ENCODE measurements around the gene TCP11.

Gene TCP11

DNA sequence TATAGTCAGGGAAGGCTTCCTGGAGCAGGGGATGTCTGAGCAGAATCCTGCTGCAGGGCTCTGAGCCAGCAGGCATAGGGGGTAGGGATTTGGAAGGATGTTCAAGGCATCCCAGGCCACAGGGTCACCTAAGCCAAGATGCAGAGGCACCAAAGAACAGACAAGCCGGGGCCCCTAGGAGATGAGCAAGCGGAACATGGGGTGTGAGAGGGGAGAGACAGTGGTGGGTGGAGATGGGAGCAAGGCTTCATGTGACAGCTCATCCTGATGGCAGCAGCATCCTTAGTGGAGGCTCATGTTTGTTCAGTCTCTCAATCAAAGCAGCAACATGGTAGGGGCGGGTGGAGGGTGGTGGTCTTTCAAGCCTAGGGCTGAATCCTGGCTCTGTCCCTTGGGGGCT, 29.8 kb upstream of the TCP11 start:
- DNase-seq: no peak

DNA sequence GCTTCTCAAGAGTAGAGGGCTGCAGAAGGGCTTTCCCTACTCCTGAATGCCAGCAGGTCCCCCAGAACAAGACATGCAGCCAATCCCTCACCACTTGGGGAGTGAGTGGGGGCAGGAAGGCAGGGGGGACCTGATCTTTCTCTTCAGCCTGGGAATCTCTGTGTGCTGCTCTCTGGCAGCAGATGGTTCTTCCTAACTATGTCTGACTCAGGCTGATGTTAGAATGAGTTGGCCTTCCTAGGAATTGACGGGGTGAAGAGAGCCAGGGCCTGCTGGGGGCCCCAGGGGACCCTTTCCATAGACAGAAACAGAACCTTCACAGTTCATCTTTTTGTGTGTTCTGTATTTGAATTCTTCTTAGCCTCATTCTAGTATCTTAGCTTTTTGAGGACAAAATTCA, 29.0 kb upstream of the TCP11 start:
- DNase-seq: no peak

DNA sequence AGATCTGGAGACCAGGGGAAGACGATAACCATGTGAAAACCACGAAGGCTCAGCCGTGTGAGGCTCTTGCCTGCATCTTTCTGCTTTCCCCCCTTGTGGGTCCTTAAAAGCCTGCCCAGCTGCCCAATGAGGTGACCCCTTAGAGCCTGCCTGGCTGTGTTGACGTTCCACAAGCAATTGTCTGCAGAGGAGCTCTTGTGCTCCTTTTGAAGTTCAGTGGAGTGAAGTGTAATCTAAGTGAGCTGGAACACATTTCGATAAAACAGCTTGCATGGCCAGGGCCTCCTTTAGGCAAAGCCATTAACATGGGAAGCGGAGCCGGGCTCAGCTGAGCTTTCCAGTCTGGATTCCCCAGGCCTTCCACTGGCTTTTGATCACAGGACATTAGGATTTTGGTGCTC, 27.3 kb upstream of the TCP11 start:
- DNase-seq: no peak

DNA sequence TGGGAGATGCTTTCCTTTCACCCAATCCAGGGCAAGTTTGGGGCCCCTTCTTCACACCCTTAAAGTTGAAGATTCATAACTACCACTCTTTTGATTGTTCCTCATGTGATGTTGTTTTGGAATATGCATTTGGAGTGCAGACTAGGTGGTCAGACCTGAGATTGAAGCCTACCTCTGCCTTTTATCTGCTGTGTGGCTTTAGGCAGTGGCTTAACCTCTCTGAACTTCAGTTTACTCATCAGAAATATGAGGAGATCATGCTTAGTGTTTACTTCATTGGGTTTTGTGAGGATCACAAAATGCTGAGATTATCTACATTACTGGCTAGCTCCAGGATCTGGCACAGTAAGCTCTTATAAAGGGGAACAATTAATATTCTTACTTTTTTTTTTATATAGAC, 26.4 kb upstream of the TCP11 start:
- no peak for DNase-seq

DNA sequence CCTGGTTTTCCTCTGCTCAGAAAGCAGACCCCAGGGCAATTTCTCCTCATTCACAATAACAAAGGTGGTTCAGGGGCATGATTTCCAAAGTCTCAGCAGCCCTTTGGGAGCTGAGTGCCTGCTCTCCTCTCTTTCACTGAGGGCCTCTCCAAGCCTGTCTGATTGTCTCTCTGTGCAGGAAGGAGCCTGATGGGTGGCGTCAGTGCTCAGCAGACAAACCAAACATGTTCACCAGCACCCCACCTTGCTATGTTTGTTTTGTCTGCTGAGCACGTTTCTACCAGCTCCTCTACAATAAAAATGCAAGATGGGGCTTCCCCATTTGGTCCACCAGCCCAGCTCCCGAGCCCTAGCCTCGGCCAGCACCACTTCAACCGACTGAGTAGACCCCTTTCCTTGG, 25.4 kb upstream of the TCP11 start:
- DNase-seq: no peak

DNA sequence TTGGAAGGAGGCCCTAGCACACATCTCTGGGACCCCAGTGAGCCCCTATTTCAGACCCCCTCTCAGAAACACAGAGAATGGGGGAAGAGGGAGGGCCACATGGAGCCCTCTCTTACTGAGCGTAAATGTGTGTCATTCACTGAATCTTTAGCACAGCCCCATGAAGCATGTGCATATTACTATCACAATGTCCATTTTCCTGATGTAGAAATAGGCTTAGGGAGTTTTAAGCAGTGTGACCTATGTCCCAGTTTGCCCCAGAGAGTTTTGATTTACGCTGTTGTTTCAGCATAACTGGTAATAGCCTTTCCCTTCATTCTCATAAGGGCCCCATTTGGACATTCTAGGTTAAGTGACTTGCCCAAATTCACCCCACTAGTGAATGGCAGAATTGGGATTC, 25.0 kb upstream of the TCP11 start:
- DNase-seq: no peak

DNA sequence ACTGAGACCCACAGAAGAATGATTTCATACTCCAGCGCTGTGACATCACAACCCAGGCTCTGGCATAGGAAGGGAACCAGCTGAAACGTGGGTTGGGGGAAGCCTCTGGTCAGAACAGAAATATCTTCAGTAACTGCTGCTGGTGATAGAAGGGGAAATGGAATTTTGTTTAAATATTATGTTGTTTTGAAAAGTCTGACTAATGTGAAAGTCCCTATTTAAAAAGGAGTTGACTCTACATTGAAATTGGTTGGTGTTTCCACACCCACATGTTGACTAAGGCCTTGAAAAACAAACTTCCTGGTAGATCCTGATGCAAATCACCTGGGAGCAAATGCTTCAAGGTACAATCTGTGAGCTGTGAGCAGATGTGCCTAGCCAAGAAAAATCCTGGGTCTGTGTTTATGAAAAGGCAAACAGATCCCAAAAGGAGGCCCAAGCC, 24.5 kb upstream of the TCP11 start:
- no peak for DNase-seq

DNA sequence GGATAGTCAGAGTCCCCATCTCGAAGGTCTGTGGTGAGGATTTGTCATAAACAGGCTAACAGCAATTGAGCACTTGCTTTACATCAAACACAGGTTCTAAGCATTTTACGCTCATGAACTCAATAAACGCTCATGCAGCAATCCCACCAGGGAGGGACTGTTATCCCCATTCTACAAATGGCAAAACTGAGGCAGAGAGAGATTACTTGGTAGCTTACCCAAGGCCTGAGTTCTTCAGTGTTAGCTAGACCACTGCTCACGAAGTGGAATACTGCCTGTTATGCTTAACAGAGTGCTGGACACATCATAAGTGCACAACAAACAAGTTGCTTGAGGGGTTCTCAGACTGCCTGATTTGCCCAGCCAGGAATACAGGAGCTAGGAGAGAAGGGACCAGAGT, 23.7 kb upstream of the TCP11 start:
- DNase-seq: no peak

DNA sequence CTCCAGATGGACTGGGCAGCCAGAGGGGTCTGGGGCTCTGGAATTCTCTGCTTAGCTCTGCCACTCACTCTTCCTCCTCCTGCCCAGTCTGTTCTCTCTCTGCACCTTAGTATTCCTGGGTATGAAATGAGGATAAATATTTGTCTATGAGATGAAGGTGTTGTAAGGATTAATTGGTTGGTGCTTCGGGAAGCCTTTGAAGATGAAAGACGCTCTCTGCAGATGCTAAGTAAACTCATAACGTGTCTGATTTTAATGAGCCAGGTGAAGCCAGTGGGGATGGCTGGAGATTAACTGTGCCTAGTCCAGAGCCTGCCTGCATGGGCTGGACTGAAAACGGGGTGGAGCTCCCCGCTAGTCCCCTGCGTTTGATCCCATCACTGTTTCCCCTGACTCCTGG, 23.1 kb upstream of the TCP11 start:
- DNase-seq: no peak

DNA sequence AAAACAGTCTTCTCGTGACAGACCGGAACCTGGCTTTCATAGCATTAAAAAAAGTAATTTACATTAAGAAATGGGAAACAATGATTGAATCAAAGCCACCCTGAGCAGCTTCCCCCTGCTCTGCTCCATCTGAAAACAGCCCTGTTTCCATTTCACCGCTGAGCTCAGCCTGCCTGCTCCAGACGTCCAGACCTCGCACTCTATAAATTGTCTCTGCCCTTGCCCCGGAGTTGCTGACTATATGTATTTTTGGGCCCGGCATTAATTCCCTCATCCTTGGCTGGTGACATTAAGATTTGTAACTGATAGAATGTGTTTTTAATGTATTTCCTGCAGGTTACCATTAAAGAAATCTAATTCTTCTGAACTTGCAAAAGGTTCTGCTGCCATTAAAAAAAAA, 22.7 kb upstream of the TCP11 start:
- DNase-seq: no peak

DNA sequence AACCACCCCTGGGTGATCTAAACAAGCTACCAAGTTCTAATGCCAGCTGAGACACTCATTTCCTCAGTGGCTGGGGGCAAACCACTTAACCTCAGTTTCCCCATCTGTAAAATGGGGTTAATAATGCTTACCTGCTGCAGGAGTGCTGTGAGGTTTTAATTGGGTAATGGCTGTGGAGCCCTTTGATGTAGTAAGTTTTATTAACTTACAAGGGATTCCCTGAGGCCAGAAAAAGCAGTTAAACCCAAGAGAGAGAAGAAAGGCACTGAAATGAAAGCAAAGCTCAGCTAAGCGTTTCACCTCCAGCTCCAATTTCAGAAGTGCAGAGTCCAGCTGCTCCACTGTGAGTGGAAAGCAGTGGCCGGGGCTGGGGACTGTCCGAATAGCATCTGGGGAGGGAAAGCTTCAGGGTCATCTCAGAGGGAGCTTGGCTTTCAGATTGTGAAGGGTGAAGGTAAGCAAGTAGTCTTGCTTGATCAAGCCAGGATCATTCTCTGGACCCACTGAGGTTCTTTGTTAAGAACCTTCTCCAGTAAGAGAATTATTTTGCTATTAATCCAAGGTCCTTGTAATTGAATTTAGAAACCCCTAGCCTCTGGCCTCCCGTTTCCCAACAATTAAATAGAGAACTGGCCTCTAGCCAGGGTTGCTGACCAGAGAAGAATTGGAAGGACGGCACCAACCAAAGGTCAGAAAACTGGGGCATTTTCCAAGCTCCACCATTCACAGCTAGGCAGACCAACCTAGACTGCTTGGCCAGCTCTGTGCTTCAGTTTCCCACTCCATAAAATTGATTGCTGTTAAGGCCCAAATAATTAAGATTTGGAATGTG, 20.9 kb upstream of the TCP11 start:
- DNase-seq: no peak

DNA sequence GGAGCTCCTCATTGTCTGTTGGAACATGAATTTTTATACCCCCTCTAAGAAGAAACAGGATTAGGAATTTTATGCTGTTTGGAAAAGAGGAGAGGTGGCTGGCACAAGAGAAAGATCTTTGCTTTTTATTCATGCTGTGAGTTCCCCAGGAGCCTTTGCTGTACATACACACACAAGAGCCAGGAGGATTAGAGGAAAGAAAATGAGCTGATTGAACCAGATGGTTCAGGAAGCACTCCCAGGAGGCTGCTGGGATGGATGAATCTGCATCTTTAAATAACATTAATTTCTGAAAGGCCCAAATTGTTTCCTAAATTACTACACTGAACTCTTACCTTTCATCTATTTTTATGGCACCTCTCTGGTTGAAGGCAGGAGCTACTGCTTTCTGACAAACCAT, 20.1 kb upstream of the TCP11 start:
- no peak for DNase-seq

DNA sequence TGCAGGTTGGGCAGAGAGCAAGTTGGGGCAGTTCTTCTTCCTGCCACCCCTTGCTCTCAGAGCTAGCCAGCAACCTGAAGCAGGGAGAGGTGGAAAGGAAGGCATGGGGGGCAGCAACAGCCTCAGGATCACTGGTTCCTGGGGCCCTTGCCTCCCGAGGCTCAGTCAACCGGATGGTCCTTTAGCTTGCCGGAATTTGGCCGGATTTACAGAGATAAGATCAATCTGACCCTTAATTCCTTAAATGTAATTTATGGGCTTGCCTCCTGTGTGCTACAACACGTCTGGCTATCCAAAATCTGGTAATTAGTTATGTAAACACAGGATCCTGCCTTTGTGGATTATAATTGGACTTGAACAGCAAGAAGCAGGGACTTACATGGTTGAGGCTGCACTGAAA, 19.5 kb upstream of the TCP11 start:
- no peak for DNase-seq

DNA sequence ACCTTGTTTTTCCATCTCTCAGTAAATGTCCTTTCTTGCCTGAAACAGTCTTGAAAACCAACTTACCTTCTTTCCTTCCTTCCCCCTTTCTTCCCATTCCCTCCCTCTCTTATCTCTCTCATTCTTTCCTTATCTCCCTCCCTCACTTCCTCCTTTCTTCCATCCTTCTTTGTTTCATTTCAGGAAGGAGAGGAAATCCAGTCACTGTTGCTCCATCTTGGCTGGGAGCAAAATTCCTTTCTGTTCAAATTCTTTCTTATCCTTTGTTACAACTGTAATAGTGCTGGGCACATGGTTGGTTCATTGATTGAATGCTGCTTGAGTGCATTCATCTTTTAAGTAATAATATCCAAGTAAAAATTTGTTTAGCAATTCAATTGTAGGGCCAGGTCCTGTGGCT, 17.4 kb upstream of the TCP11 start:
- DNase-seq: no peak

DNA sequence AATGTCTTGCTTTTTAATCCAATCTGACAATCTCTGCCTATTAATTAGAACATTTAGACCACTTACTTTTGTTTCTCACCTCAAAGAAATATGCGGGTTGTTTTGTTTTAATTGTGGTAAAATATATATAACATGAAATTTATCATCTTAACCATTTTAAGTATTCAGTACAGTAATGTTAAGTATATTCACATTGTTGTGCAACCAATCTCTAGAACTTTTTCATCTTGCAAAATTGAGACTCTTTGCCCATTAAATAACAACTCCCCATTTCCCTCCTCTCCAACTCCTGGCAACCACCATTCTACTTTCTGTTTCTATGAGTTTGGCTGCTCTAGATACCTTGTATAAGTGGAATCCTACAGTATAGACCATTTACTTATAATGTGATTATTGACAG, 13.8 kb upstream of the TCP11 start:
- DNase-seq: no peak

DNA sequence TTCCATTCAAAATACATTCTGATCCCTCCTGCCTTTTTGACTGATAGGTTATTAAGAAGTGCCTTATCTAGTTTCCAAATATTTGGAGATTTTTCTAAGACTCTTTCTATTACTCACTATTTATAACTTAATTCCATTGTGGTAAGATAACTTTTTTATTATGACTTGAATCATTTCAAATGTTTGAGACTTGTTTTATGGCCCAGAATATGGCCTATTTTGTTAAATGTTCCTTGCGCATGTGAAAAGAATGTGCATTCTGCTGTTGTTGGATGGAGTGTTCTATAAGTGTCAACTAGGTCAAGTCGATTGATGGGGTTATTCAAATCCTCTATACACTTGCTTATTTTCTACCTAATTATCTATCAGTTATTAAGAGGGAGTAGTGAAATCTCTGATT, 13.1 kb upstream of the TCP11 start:
- DNase-seq: no peak

DNA sequence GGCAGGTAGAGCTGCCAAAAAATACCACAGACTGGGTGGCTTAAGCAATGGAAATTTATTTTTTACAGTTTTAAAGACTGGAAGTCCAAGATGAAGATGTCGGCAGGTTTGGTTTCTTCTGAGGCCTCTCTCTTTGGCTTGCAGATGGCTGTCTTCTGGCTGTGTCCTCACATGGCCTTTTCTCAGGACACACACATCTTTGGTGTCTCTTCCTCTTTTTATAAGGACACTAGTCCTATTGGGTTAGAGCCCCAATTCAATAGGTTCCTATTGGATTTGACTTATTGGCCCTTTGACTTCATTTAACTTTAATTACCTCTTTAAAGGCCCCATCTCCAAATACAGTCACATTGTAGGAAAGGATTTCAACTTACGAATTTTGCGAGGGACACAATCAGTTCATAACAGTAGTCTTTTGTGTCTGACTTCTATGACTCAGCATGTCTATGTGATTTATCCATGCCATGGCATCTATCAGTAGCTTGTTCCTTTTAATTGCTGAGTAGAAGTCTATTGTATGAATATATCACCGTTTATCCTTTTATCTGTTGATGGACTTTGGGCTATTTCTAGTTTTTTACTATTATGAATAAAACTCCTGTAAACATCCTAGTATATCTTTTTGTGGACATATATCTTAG, 11.0 kb upstream of the TCP11 start:
- DNase-seq: no peak

DNA sequence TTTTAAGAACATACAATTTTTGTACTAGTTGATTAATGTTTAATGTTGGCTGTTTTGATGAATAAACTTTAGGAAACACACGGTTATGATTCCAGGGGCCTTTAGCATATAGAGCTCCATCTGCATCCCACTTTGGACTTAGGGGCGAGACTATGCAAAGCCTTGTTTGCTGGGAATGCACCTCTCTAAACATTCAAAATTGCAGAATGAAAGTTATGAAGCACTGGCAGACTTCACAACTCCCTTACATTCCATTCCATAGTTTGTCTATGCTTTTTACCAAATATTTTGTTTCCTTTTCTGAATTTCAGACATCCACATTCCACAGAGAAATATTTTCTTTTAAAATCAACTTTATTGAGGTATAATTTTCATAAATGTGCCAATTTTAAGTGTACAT, 10.3 kb upstream of the TCP11 start:
- DNase-seq: no peak

DNA sequence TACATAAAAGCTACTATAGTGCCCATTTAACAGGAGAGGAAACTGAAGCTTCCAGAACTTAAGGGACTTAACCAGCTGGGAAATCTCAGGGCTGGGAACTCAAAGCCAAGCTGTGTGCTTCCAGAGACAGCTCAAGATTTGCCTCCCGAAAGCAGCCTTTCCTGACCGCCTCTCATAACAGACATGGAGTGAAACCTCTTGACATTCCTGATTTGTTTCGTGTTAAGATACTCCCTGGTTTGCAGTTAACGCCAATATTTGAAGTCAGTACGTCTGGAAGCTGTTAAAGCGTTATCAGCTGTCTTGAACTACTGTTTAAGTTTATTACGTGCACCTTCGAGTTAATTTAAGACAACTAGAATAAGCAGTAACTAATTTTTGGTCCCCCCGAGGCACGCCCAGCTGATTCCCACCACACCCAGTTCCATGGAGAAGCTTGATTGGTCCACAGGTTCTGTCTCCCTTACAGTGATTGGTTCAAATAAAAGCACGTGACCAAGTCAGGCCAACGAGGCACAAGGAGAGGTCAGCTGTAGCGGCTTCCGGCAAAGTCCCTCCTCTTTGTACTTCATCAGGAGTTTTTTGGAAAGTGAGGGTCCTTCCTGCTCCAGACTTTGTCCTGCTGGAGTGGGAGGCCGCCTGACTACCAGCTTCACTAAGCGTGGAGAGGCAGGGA, 8.9 kb upstream of the TCP11 start:
- DNase-seq: no peak

DNA sequence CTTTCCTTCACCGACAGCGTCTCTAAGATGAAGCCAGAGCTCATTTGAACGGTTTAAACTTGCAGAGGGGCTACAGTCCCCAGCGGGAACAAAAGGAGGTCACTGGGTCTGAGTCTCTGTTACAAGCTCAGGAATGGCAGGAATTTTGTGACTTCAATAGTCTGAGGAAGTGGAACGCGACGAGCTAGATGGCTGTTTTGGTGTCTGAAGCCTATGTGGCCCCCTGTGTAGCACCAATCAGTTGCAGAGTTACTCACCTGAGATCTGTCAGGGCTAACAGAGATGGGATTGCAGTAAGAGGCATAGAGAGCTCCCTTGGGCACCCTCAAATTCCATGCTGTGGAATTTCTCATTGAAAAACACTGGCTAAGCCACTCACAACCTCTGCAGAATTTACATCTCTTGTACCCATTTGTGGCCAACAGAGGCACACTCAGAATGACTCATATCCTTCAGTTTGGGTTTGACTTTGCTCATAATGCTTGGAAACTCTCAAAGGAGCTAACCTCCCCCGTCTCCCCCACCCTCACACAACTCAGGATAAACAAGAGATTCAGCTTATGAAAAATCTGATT, 7.1 kb upstream of the TCP11 start:
- DNase-seq: peak; percentile 28

DNA sequence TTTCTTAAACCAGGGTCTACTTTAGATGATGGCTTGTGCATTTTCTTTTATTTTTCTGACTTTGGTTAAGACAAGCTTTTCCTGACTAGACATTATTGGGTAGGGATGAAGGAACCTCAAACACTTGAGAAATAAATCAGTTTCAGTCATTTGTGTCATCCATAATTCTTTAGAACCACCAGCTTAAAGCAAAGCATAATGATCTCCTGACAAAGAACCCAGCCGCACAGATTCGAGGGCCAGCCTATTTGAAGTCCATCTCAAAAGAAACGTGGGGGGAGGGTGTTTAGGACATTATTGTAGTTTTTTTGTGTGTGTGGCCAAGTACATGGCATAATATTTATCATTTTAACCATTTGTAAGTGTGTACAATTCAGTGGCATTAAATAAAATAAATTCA, 6.3 kb upstream of the TCP11 start:
- no peak for DNase-seq

DNA sequence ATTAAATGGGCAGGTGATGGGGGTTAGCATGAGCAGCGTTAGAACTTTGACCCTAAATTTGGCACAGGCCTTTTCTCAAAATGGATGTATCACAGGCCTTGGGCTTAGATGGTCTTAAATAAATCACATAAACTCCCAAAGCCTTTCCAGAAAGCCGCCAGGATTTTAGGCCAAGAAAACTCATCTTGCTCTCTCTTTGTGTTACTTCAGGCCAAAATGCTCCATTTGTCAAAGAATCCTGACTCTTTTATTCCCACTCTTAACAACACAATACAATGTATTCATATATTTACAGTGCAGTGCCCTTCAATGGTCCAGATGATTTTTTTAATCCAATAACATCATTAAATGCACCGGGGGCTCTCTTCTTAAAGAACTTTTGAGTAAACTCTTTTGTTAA, 5.9 kb upstream of the TCP11 start:
- no peak for DNase-seq

DNA sequence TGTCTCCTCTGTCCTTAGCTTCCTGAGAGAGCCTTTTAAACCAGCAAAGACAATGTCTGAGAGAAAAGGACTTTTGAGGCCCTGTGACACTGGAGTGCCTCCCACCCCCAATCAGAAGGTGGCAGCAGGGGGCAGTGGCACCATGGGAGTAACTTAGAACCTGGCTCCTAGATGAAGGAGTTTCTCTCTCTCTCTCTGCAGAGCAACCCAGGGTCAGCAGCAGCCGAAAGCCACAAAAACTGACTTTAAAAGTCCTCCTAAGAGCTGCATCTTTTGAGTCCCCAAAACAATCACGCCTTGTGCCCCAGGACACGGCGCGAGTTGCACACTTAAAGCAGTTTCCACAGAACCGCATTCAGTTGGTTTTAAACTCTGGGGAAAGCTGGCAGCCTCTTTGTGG, 5.3 kb upstream of the TCP11 start:
- no peak for DNase-seq

DNA sequence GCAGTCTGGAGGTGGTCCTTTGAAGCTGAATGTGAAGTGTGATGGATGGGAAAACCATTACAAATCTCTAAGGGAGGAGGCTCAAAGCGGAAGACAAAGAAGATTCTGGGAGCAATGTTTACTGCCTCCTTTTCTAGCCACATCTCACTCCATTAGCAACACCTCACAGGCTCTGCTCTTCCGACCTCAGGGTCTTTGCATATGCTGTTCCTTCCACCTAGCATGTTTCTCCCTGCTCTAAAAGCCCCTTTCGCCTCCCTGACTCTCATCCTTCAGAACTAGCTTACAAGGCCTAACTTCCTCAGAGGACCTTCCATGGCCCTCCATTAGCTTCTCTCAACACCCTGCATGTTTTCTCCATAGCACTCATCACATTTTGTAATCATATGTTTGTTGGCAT, 4.6 kb upstream of the TCP11 start:
- DNase-seq: no peak
